IMR-90 (cell line): ENCODE results near the gene IL20RA. TPM values are rescaled to one million over a fixed set of nuclear protein-coding genes. Genes with fewer than 3 reads are reported as not detected.

Experiments used
- ATAC-seq: fragments of 200-7000 bp; cut with Tn5 transposase; 2 replicates; pipeline ENCODE4 v1.9.1; 2020; ENCODE audit warnings: low read depth, mild to moderate bottlenecking, moderate library complexity
- BruUV-seq: library from RNA; stranded (reverse); fragments of 400-500 nt; replicated peaks from 2 replicates; lab custom pipeline; 2021; lab: Mats Ljungman, UMichigan
- CTCF ChIA-PET: fragments of 300-600 bp; formaldehyde crosslinking; extraction: SDS; loops from one replicate; lab custom pipeline; 2021; ENCODE audit warnings: antibody characterized with exemption; lab: Yijun Ruan, JAX
- POLR2A ChIA-PET: fragments of 300-600 bp; sonication (Branson Sonifier 250); formaldehyde crosslinking; loops from one replicate; lab custom pipeline; 2022; ENCODE audit warnings: antibody characterized with exemption; ENCODE audit not compliant: unreplicated experiment; lab: Charles Lee
- DNase-seq: peaks from one replicate; pipeline ENCODE4 v3.0.0; 2013
- H2AFZ ChIP-seq: replicated peaks from 2 replicates; pipeline ENCODE3; 2013; ENCODE audit warnings: low read length, mild to moderate bottlenecking; ENCODE audit not compliant: poor library complexity
- H2AK5ac ChIP-seq: 2 replicates; pipeline ENCODE4 v1.6.1; 2013; ENCODE audit warnings: low read depth, low read length, inconsistent platforms
- H2AK9ac ChIP-seq: replicated peaks from 2 replicates; pipeline ENCODE3; 2013; ENCODE audit warnings: mild to moderate bottlenecking, low read depth, low read length, moderate library complexity; ENCODE audit not compliant: poor library complexity
- H2BK120ac ChIP-seq: 2 replicates; pipeline ENCODE4 v1.6.1; 2013; ENCODE audit warnings: low read depth, low read length, inconsistent platforms
- H2BK15ac ChIP-seq: 3 replicates; pipeline ENCODE4 v1.6.1; 2013; ENCODE audit warnings: low read depth, low read length, inconsistent platforms
- H2BK20ac ChIP-seq: 2 replicates; pipeline ENCODE4 v1.6.1; 2013; ENCODE audit warnings: low read depth, mild to moderate bottlenecking, inconsistent platforms, low read length, moderate library complexity
- H2BK5ac ChIP-seq: 2 replicates; pipeline ENCODE4 v1.6.1; 2013; ENCODE audit warnings: mild to moderate bottlenecking, low read depth, low read length, inconsistent platforms; ENCODE audit not compliant: poor library complexity, severe bottlenecking
- H3K14ac ChIP-seq: replicated peaks from 2 replicates; pipeline ENCODE4 v1.6.1; 2013; ENCODE audit warnings: low read depth, low read length, inconsistent platforms
- H3K18ac ChIP-seq: 2 replicates; pipeline ENCODE4 v1.6.1; 2013; ENCODE audit warnings: low read depth, low read length, control low read depth
- H3K23ac ChIP-seq: 2 replicates; pipeline ENCODE4 v1.6.1; 2013; ENCODE audit warnings: low read depth, low read length, inconsistent platforms
- H3K27ac ChIP-seq: 2 replicates; pipeline ENCODE4 v1.5.1; 2013; ENCODE audit warnings: mild to moderate bottlenecking, control low read depth, low read length; ENCODE audit not compliant: insufficient read depth
- H3K27me3 ChIP-seq: 2 replicates; pipeline ENCODE4 v1.6.1; 2013; ENCODE audit warnings: low read length; ENCODE audit not compliant: control insufficient read depth, insufficient read depth
- H3K36me3 ChIP-seq: 2 replicates; pipeline ENCODE4 v1.6.1; 2013; ENCODE audit warnings: low read length, mixed read lengths; ENCODE audit not compliant: control insufficient read depth, insufficient read depth
- H3K4ac ChIP-seq: 2 replicates; pipeline ENCODE4 v1.6.1; 2013; ENCODE audit warnings: low read depth, low read length, inconsistent platforms
- H3K4me1 ChIP-seq: 2 replicates; pipeline ENCODE4 v1.6.1; 2013; ENCODE audit warnings: low read length, mixed read lengths; ENCODE audit not compliant: control insufficient read depth, insufficient read depth
- H3K4me2 ChIP-seq: 2 replicates; pipeline ENCODE4 v1.6.1; 2013; ENCODE audit warnings: low read depth, mild to moderate bottlenecking, control low read depth, low read length, moderate library complexity
- H3K4me3 ChIP-seq: 2 replicates; pipeline ENCODE4 v1.5.1; 2013; ENCODE audit warnings: low read depth, mild to moderate bottlenecking, control low read depth, low read length, moderate library complexity; ENCODE audit not compliant: insufficient read depth
- H3K56ac ChIP-seq: 2 replicates; pipeline ENCODE4 v1.6.1; 2013; ENCODE audit warnings: low read length, inconsistent platforms; ENCODE audit not compliant: insufficient read depth; ENCODE audit errors: extremely low read depth
- H3K79me1 ChIP-seq, 2 experiments: 2 replicates each; pipeline ENCODE4 v1.6.1; 2013; ENCODE audit warnings: low read length in 2 of 2, inconsistent platforms in 1 of 2, low read depth in 1 of 2
- H3K9ac ChIP-seq: 2 replicates; pipeline ENCODE4 v1.6.1; 2013; ENCODE audit warnings: low read depth, low read length, control low read depth
- H3K9me1 ChIP-seq: 2 replicates; pipeline ENCODE4 v1.6.1; 2013; ENCODE audit warnings: low read length, inconsistent platforms; ENCODE audit not compliant: insufficient read depth
- H3K9me3 ChIP-seq: 2 replicates; pipeline ENCODE4 v1.6.1; 2013; ENCODE audit warnings: low read length; ENCODE audit not compliant: control insufficient read depth, insufficient read depth
- H4K20me1 ChIP-seq: 2 replicates; pipeline ENCODE4 v1.6.1; 2013; ENCODE audit warnings: low read length, inconsistent platforms; ENCODE audit not compliant: insufficient read depth
- H4K5ac ChIP-seq: 2 replicates; pipeline ENCODE4 v1.6.1; 2013; ENCODE audit warnings: mild to moderate bottlenecking, low read depth, low read length, control low read depth
- H4K8ac ChIP-seq, 2 experiments: 2 replicates each; pipeline ENCODE4 v1.6.1; 2013; ENCODE audit warnings: low read depth in 2 of 2, low read length in 2 of 2, control low read depth in 1 of 2, inconsistent platforms in 1 of 2
- H4K91ac ChIP-seq: 2 replicates; pipeline ENCODE4 v1.6.1; 2013; ENCODE audit warnings: low read depth, low read length, inconsistent platforms; ENCODE audit not compliant: insufficient read depth
- BHLHE40 ChIP-seq: fragments of 150-350 bp; IDR thresholded peaks from 2 replicates; pipeline ENCODE4 v1.6.1; 2016; ENCODE audit warnings: mild to moderate bottlenecking, low read depth, low read length
- CEBPB ChIP-seq: IDR thresholded peaks from 2 replicates; pipeline ENCODE4 v1.6.1; 2012; ENCODE audit warnings: low read depth, low read length, improper control_type of control experiment
- CHD1 ChIP-seq: IDR thresholded peaks from 2 replicates; pipeline ENCODE4 v1.6.1; 2012; ENCODE audit warnings: low read depth, low read length, improper control_type of control experiment
- FOS ChIP-seq: fragments of 150-350 bp; IDR thresholded peaks from 2 replicates; pipeline ENCODE4 v1.6.1; 2016; ENCODE audit warnings: low read depth, low read length
- MAFK ChIP-seq: IDR thresholded peaks from 2 replicates; pipeline ENCODE4 v1.6.1; 2012; ENCODE audit warnings: low read depth, low read length, improper control_type of control experiment
- MAZ ChIP-seq: IDR thresholded peaks from 2 replicates; pipeline ENCODE4 v1.6.1; 2012; ENCODE audit warnings: low read depth, mild to moderate bottlenecking, low read length, improper control_type of control experiment, moderate library complexity, borderline replicate concordance
- MXI1 ChIP-seq: IDR thresholded peaks from 2 replicates; pipeline ENCODE4 v1.6.1; 2012; ENCODE audit warnings: low read depth, mild to moderate bottlenecking, low read length, moderate library complexity, borderline replicate concordance
- NFE2L2 ChIP-seq: fragments of 150-350 bp; IDR thresholded peaks from 2 replicates; pipeline ENCODE4 v1.6.1; 2016; ENCODE audit warnings: low read depth, mild to moderate bottlenecking, low read length
- RAD21 ChIP-seq: IDR thresholded peaks from 2 replicates; pipeline ENCODE4 v1.6.1; 2012; ENCODE audit warnings: low read length, improper control_type of control experiment
- RCOR1 ChIP-seq: IDR thresholded peaks from 2 replicates; pipeline ENCODE4 v1.6.1; 2012; ENCODE audit warnings: mild to moderate bottlenecking, low read length, improper control_type of control experiment; ENCODE audit not compliant: insufficient replicate concordance
- SMC3 ChIP-seq: fragments of 150-350 bp; IDR thresholded peaks from 2 replicates; pipeline ENCODE4 v1.6.1; 2016; ENCODE audit warnings: low read depth, mild to moderate bottlenecking, antibody characterized with exemption, low read length, moderate library complexity
- WGBS, 2 experiments: methylation state at CpG; one replicate each; pipeline versions ENCODE4 v1.1.5 to v1.1.7; 2013; ENCODE audit warnings: missing lambda C conversion rate in 2 of 2; ENCODE audit not compliant: insufficient read length in 1 of 2; ENCODE audit errors: extremely low coverage in 2 of 2; 5-methylcytosine and 5-hydroxymethylcytosine counted together
- dilution Hi-C: fragments of 300-500 bp; cut with HindIII; formaldehyde crosslinking; loops from one replicate; pipeline ENCODE4 v1.14.3; 2018; ENCODE audit warnings: low sequenced_read_pairs; ENCODE audit not compliant: unreplicated experiment
- in situ Hi-C: fragments of 300-500 bp; cut with MboI; formaldehyde crosslinking; loops from 3 replicates; pipeline ENCODE4 v1.14.3; 2019; ENCODE audit warnings: low sequenced_read_pairs, inconsistent platforms, mixed read lengths
- intact Hi-C: fragments of 100-400 bp; cut with micrococcal nuclease; formaldehyde crosslinking; loops from 2 replicates; pipeline ENCODE4 v1.10.0; 2022
- polyA plus RNA-seq, 3 experiments: library from polyadenylated mRNA; depleted of rRNA; stranded (reverse); fragments of >200 nt; gene quantifications; 2 replicates each; pipeline ENCODE4 v1.2.3, GENCODE V29; 2012; ENCODE audit warnings: low replicate concordance in 1 of 3
- total RNA-seq: library from RNA; depleted of rRNA; stranded (reverse); fragments of >200 nt; gene quantifications from 2 replicates; pipeline ENCODE4 v1.2.3, GENCODE V29; 2012
- TF ChIP-seq, protein P1 (sequence below): fragments of 150-350 bp; IDR thresholded peaks from 2 replicates; pipeline ENCODE4 v1.6.1; 2016; ENCODE audit warnings: low read depth, mild to moderate bottlenecking, low read length, moderate library complexity, borderline replicate concordance
- TF ChIP-seq, protein P2 (sequence below): conservative IDR thresholded peaks from 2 replicates; pipeline ENCODE4 v1.5.1; 2012; ENCODE audit warnings: mild to moderate bottlenecking, low read depth, low read length, improper control_type of control experiment

Gene IL20RA
- total and polyA plus RNA-seq, 2 of the 4 experiments (the other 2 are of a cell fraction): 0.02 TPM; not detected in 1

- no peak overlapping the region for H2BK5ac ChIP-seq
- no CpG with 5 or more reads among the region's 2 CpGs for WGBS, 2 experiments
- CTCF ChIA-PET: interaction anchor here (1.6 kb wide), 1 partner anchor 9 kb away, joined by 3 read pairs; no protein-coding TSS in a partner anchor
- H3K36me3 ChIP-seq: no peaks in the 10 kb centered on the region
- H2AK5ac ChIP-seq: no peak overlapping the region
- no peak overlapping the region for H2AFZ ChIP-seq
- no peak overlapping the region for H4K91ac ChIP-seq
- H3K18ac ChIP-seq: no peak overlapping the region
- no peaks in the 10 kb centered on the region for H3K4me1 ChIP-seq
- no peak overlapping the region for H3K56ac ChIP-seq
- H2BK20ac ChIP-seq: no peak overlapping the region
- H3K4ac ChIP-seq: no peak overlapping the region
- no peak overlapping the region for H3K9ac ChIP-seq
- no peak overlapping the region for H3K23ac ChIP-seq
- no peak overlapping the region for H3K4me3 ChIP-seq
- BruUV-seq: no TSS peak
- in situ Hi-C loops (no loop called here), dilution Hi-C loops (no loop called here), intact Hi-C loops (no loop called here)
- no peak overlapping the region for H4K8ac ChIP-seq
- no peaks in the 10 kb centered on the region for H3K9me3 ChIP-seq
- no peak for ATAC-seq
- H3K14ac ChIP-seq: no peak overlapping the region
- H3K4me2 ChIP-seq: no peak overlapping the region
- H4K20me1 ChIP-seq: no peaks in the 10 kb centered on the region
- no peak overlapping the region for H4K5ac ChIP-seq
- H2BK120ac ChIP-seq: no peak overlapping the region
- no peak overlapping the region for H3K27ac ChIP-seq
- no peak for DNase-seq
- H2BK15ac ChIP-seq: no peak overlapping the region
- no peaks in the 10 kb centered on the region for H3K9me1 ChIP-seq
- H3K79me1 ChIP-seq: no peaks in the 10 kb centered on the region
- H3K27me3 ChIP-seq: peaks cover 2% of the 10 kb centered on the region
- POLR2A ChIA-PET: no interaction called here
- H2AK9ac ChIP-seq: no peak overlapping the region
- TF ChIP-seq, protein P1, sequence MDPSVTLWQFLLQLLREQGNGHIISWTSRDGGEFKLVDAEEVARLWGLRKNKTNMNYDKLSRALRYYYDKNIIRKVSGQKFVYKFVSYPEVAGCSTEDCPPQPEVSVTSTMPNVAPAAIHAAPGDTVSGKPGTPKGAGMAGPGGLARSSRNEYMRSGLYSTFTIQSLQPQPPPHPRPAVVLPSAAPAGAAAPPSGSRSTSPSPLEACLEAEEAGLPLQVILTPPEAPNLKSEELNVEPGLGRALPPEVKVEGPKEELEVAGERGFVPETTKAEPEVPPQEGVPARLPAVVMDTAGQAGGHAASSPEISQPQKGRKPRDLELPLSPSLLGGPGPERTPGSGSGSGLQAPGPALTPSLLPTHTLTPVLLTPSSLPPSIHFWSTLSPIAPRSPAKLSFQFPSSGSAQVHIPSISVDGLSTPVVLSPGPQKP: no peak
- TF ChIP-seq CHD1 (no peak), MXI1 (no peak), CEBPB (no peak), BHLHE40 (no peak), FOS (no peak), SMC3 (no peak), MAZ (no peak), RCOR1 (no peak), MAFK (no peak), RAD21 (no peak), NFE2L2 (no peak)
- TF ChIP-seq, protein P2, sequence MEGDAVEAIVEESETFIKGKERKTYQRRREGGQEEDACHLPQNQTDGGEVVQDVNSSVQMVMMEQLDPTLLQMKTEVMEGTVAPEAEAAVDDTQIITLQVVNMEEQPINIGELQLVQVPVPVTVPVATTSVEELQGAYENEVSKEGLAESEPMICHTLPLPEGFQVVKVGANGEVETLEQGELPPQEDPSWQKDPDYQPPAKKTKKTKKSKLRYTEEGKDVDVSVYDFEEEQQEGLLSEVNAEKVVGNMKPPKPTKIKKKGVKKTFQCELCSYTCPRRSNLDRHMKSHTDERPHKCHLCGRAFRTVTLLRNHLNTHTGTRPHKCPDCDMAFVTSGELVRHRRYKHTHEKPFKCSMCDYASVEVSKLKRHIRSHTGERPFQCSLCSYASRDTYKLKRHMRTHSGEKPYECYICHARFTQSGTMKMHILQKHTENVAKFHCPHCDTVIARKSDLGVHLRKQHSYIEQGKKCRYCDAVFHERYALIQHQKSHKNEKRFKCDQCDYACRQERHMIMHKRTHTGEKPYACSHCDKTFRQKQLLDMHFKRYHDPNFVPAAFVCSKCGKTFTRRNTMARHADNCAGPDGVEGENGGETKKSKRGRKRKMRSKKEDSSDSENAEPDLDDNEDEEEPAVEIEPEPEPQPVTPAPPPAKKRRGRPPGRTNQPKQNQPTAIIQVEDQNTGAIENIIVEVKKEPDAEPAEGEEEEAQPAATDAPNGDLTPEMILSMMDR: no peak
These were observed 22.6 kb upstream of the IL20RA start for GRCh38 chr6:137067399-137067798.
